HepG2 (cell line): ENCODE measurements around the gene HEXD. TPM values are rescaled to one million over a fixed set of nuclear protein-coding genes. Genes with fewer than 3 reads are reported as not detected.

ENCODE experiments used
- ATAC-seq: fragments of 200-7000 bp; cut with Tn5 transposase; 3 replicates; pipeline ENCODE4 v1.9.1; 2020; ENCODE audit warnings: mild to moderate bottlenecking, moderate library complexity
- BruUV-seq: library from RNA; stranded (reverse); fragments of 400-500 nt; replicated peaks from 2 replicates; lab custom pipeline; 2021; lab: Mats Ljungman, UMichigan
- CTCF ChIA-PET: fragments of 300-600 bp; formaldehyde crosslinking; extraction: SDS; loops from one replicate; lab custom pipeline; 2021; ENCODE audit warnings: low total read pairs, inconsistent platforms, low intra/inter-chr PET ratio; lab: Yijun Ruan, JAX
- POLR2A ChIA-PET: fragments of 350-600 bp; sonication (Branson Sonifier 250); formaldehyde crosslinking; loops from one replicate; lab custom pipeline; 2020; ENCODE audit warnings: antibody characterized with exemption, inconsistent platforms; lab: Yijun Ruan, JAX
- DNase-seq: peaks from one replicate; pipeline ENCODE4 v3.0.0-alpha.2; 2015; ENCODE audit warnings: low spot score
- FAIRE-seq: peaks from 3 replicates; lab custom pipeline; 2011; peaks lifted over from hg19 to GRCh38; lab: Jason Lieb, UNC
- H2AFZ ChIP-seq: one replicate; pipeline ENCODE4 v1.6.1; 2011; ENCODE audit warnings: low read length, inconsistent platforms
- H3K27ac ChIP-seq: fragments of 300-600 bp; 3 replicates; pipeline ENCODE4 v1.8.0; 2011; ENCODE audit warnings: mixed run types, mild to moderate bottlenecking, mixed read lengths, low read length, inconsistent platforms; ENCODE audit not compliant: insufficient read depth; ENCODE audit errors: extremely low read length
- H3K27me3 ChIP-seq, 2 experiments: fragments of 200-600 bp in 1 of 2; 2 replicates in 1 of 2; 3 replicates in 1 of 2; pipeline versions ENCODE4 v1.6.0 to v1.8.0; 2011; ENCODE audit warnings: low read length in 2 of 2, mild to moderate bottlenecking in 2 of 2, moderate library complexity in 2 of 2, inconsistent platforms in 1 of 2; ENCODE audit not compliant: insufficient read depth in 2 of 2, control insufficient read depth in 1 of 2
- H3K36me3 ChIP-seq, 2 experiments: fragments of 200-600 bp in 1 of 2; replicated peaks in 1 of 2; 2 replicates in 1 of 2; 3 replicates in 1 of 2; pipeline versions ENCODE4 v1.5.1 to v1.8.0; 2011; ENCODE audit warnings: low read length in 2 of 2, inconsistent platforms in 1 of 2; ENCODE audit not compliant: insufficient read depth in 2 of 2, control insufficient read depth in 1 of 2
- H3K4me1 ChIP-seq: 2 replicates; pipeline ENCODE4 v1.5.1; 2012; ENCODE audit warnings: low read length, inconsistent platforms; ENCODE audit not compliant: insufficient read depth
- H3K4me2 ChIP-seq: 2 replicates; pipeline ENCODE4 v1.6.0; 2011; ENCODE audit warnings: low read depth, low read length, inconsistent platforms
- H3K4me3 ChIP-seq, 3 experiments: fragments of 200-600 bp in 1 of 3; sonication (generic), shearing (Covaris generic) in 1 of 3; replicated peaks in 1 of 3; 2 replicates each; pipeline ENCODE4 v1.5.1; 2011 to 2016; ENCODE audit warnings: low read length in 3 of 3, inconsistent platforms in 2 of 3, low read depth in 2 of 3, mild to moderate bottlenecking in 2 of 3, control low read depth in 1 of 3, mixed read lengths in 1 of 3; ENCODE audit not compliant: insufficient read depth in 1 of 3
- H3K79me2 ChIP-seq: one replicate; pipeline ENCODE4 v1.6.1; 2011; ENCODE audit warnings: low read length, inconsistent platforms; ENCODE audit not compliant: insufficient read depth
- H3K9ac ChIP-seq: 2 replicates; pipeline ENCODE4 v1.6.0; 2011; ENCODE audit warnings: mild to moderate bottlenecking, low read depth, low read length, inconsistent platforms; ENCODE audit not compliant: insufficient read depth
- H3K9me3 ChIP-seq: 2 replicates; pipeline ENCODE4 v1.5.1; 2012; ENCODE audit warnings: mild to moderate bottlenecking, low read length
- H4K20me1 ChIP-seq: 2 replicates; pipeline ENCODE4 v1.6.0; 2011; ENCODE audit warnings: inconsistent platforms, mild to moderate bottlenecking, low read length, moderate library complexity; ENCODE audit not compliant: insufficient read depth
- HMGXB4 ChIP-seq, 2 experiments: sonication (generic) in 1 of 2; formaldehyde crosslinking in 1 of 2; IDR thresholded peaks; 2 replicates each; pipeline versions ENCODE4 v1.4.0 to v1.6.1; 2018 to 2020; ENCODE audit warnings: missing genetic modification reagents in 2 of 2, borderline replicate concordance in 1 of 2, low read depth in 1 of 2, mild to moderate bottlenecking in 1 of 2, missing biosample characterization in 1 of 2
- KDM5A ChIP-seq: fragments of 200-600 bp; sonication (generic); IDR thresholded peaks from 2 replicates; pipeline ENCODE4 v1.7.0; 2018; ENCODE audit warnings: antibody characterized with exemption, mild to moderate bottlenecking, low read length, borderline replicate concordance
- STAT5B ChIP-seq: sonication (generic); formaldehyde crosslinking; IDR thresholded peaks from 2 replicates; pipeline ENCODE4 v1.4.0; 2020; ENCODE audit warnings: missing genetic modification reagents
- ZNF552 ChIP-seq: sonication (generic); formaldehyde crosslinking; IDR thresholded peaks from 2 replicates; pipeline ENCODE4 v1.9.0; 2022; ENCODE audit warnings: missing genetic modification reagents, mild to moderate bottlenecking, borderline replicate concordance
- WGBS: methylation state at CpG from one replicate; pipeline ENCODE4 v1.1.6; 2017; ENCODE audit warnings: low lambda C conversion rate; 5-methylcytosine and 5-hydroxymethylcytosine counted together
- in situ Hi-C: cut with HindIII; loops from 2 replicates; pipeline ENCODE4 v1.10.0; 2017; ENCODE audit warnings: low pct_unique_long_range_greater_than_20kb; ENCODE audit not compliant: extremely low pct_ligation_motif_present
- intact Hi-C: fragments of 100-400 bp; cut with micrococcal nuclease; formaldehyde crosslinking; loops from one replicate; pipeline ENCODE4 v1.10.0; 2022; ENCODE audit not compliant: unreplicated experiment
- polyA plus RNA-seq, 8 experiments: library from polyadenylated mRNA; depleted of rRNA in 3 of 8; stranded (reverse) in 7 of 8; unstranded in 1 of 8; fragments of >200 nt; fragmentation: Illumina TruSeq in 4 of 8; extraction: Trizol in 4 of 8; gene quantifications; 2 replicates each; pipeline versions ENCODE4 v1.2.1 to v1.2.3, GENCODE V29; 2011 to 2016; ENCODE audit warnings: low read depth in 4 of 8, missing spikeins in 1 of 8, mixed read lengths in 1 of 8; ENCODE audit not compliant: insufficient read depth in 1 of 8
- total RNA-seq, 5 experiments: library from RNA; depleted of rRNA; stranded (reverse); fragments of >200 nt; fragmentation: Illumina TruSeq; extraction: Trizol; gene quantifications; 2 replicates each; pipeline ENCODE4 v1.2.3, GENCODE V29; 2016; ENCODE audit warnings: low read depth in 1 of 5
- TF ChIP-seq, protein P1 (sequence below): sonication (generic); formaldehyde crosslinking; conservative IDR thresholded peaks from 2 replicates; pipeline ENCODE4 v1.8.0; 2022; ENCODE audit warnings: low read depth, missing genetic modification reagents

The HEXD gene
- total and polyA plus RNA-seq, 2 of the 13 experiments (the other 11 are each of a cell fraction or from before 2014, with no cell fraction given): 22.3 to 41.8 TPM

DNA sequence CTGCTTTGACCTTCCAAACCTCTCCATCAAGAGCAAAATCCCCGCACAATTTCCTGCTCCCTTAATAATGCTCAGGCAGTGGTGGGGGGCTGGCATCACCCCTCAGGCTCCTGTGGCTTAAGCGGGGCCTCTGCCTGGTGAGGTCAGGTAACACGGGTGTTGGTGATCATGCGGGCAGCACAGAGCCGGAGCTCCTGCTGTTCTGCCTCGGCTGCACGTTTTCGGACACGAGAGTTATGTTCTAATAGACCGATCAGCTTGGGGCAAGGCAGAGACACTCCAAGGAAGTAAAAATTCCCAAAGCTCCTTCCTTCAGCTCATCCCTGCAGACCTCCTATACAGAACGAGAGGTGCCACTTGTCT lies 46.4 kb downstream of the HEXD start:
- H3K4me2 ChIP-seq: no peak overlapping the region
- WGBS: 96% methylated on average over 11 of the region's 11 CpGs
- FAIRE-seq (no peak), ATAC-seq (no peak), DNase-seq (no peak)
- POLR2A ChIA-PET: no interaction called here
- intact Hi-C loops: no loop called here
- no peak overlapping the region for H2AFZ ChIP-seq
- peaks cover 30% of the 10 kb centered on the region for H3K4me1 ChIP-seq
- no peak overlapping the region for H3K9ac ChIP-seq
- no peak for TF ChIP-seq ZNF552 (CRISPR knock-in tag)
- TF ChIP-seq, protein P1, sequence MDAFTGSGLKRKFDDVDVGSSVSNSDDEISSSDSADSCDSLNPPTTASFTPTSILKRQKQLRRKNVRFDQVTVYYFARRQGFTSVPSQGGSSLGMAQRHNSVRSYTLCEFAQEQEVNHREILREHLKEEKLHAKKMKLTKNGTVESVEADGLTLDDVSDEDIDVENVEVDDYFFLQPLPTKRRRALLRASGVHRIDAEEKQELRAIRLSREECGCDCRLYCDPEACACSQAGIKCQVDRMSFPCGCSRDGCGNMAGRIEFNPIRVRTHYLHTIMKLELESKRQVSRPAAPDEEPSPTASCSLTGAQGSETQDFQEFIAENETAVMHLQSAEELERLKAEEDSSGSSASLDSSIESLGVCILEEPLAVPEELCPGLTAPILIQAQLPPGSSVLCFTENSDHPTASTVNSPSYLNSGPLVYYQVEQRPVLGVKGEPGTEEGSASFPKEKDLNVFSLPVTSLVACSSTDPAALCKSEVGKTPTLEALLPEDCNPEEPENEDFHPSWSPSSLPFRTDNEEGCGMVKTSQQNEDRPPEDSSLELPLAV (CRISPR knock-in tag): no peak
- no peak for TF ChIP-seq HMGXB4 (CRISPR knock-in tag; IDR thresholded peaks at IDR 0.05; ENCODE audit: borderline replicate concordance in 1 of 2, low read depth in 1 of 2)
- TF ChIP-seq STAT5B (CRISPR knock-in tag): no peak
- TF ChIP-seq KDM5A: no peak
- CTCF ChIA-PET: no interaction called here
- H3K9me3 ChIP-seq: no peaks in the 10 kb centered on the region
- no TSS peak for BruUV-seq
- H3K27ac ChIP-seq: no peak overlapping the region
- H4K20me1 ChIP-seq: 0 out of 2 replicates have a peak, but pooled peaks cover 6% of the 10 kb centered on the region
- H3K36me3 ChIP-seq: peaks cover 33 to 81% of the 10 kb centered on the region in 2 experiments
- in situ Hi-C loops: no loop called here
- H3K27me3 ChIP-seq: no peaks in the 10 kb centered on the region
- peaks cover 4% of the 10 kb centered on the region for H3K79me2 ChIP-seq
- no peak overlapping the region for H3K4me3 ChIP-seq
